DMS 273 (cell line): ENCODE results near the gene CHN2.

ENCODE experiments used
- DNase-seq: peaks from one replicate; lab custom pipeline; 2025; ENCODE audit not compliant: unreplicated experiment; lab: John Stamatoyannopoulos, UW

The CHN2 gene

GRCh38 chr7:29457141-29457561, 262.6 kb downstream of the CHN2 start:
- DNase-seq = no peak

GRCh38 chr7:29457565-29458011, 263.0 kb downstream of the CHN2 start:
- DNase-seq = peak; percentile 23

- no peak for DNase-seq
Measured at GRCh38 chr7:29458933-29459332, 264.4 kb downstream of the CHN2 start.

DNA sequence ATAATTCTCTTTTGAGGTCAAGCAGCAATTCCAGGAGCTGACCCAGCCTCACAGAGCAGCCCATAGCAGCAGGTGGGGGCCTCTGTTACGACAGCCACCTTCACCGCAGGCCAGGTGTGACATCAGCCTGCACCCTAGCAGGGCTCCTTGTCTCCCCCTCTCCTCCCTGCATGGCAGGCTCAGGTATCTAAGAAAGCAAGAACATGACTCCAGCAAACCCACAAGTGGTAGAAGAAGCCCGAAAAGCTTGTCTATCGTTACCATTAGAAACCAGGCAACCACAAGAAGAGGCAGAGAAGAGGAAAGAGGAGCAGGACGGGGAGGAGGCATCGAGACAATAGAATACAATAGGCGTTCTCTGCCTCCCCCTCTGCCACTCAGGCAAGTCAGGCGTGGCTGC, 265.0 kb downstream of the CHN2 start:
- no peak for DNase-seq

GRCh38 chr7:29461996-29462395, 267.4 kb downstream of the CHN2 start:
- no peak for DNase-seq

GRCh38 chr7:29463504-29464158, 269.1 kb downstream of the CHN2 start:
- no peak for DNase-seq

GRCh38 chr7:29464753-29465152, 270.2 kb downstream of the CHN2 start:
- DNase-seq = peak; percentile 56

DNA sequence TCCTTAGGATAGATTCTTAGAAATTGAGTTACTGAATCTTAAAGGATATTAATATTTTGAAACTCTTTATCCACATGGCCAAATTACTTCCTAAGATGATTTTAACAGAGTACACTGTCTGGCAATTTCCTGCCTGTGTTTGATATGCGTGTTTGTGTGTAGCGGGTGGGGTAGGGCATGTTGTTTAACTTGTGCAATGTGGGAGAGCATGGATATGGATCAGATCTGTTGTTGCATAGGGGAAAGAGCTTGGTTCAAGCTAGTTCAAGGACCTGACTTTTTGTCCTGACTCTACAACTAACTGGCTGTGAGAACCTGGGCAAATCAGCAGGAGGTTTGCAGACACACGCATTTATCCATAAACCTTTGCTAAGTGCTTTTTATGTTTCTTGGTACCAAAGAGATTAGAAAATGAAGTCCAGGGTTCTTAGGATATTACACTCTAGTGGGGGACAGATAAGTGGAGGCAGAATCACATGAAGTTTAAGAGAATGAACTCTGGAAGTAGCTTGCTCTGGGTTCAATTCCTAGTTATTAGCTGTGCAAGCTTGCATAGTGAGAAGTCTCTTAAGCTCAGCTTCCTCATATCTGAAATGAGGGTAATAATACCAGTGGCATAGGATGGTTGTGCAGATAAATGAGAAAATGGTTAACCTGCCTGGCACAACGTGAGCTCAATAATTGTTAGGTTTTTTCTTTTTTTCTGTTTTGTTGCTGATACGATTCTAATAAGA, 272.8 kb downstream of the CHN2 start:
- DNase-seq = no peak

GRCh38 chr7:29468196-29468595, 273.6 kb downstream of the CHN2 start:
- DNase-seq = no peak

- DNase-seq = no peak
Measured at GRCh38 chr7:29469281-29469680, 274.7 kb downstream of the CHN2 start.

GRCh38 chr7:29469976-29470557, 275.5 kb downstream of the CHN2 start:
- no peak for DNase-seq

- DNase-seq = peak; percentile 76
Measured at GRCh38 chr7:29471444-29472138, 277.0 kb downstream of the CHN2 start.

DNA sequence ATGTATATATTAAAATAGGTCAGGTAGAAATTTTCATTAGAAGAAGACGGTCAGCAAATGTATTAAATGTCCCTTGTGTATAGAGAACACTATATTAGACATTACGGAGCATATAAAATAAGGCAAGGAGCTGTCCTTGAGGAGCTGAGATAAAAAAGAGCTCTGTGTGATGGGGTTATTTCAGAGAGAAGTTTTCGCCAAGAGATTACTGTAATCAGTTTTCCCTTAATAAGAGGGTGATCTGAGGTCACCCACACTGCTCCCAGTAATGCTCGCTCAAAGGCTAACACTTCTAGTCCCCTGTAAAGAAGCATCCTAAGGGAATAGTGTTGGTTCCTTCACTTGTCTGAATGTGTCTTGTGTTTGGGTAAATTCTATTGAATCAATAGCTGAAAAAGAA, 282.3 kb downstream of the CHN2 start:
- DNase-seq = no peak

DNA sequence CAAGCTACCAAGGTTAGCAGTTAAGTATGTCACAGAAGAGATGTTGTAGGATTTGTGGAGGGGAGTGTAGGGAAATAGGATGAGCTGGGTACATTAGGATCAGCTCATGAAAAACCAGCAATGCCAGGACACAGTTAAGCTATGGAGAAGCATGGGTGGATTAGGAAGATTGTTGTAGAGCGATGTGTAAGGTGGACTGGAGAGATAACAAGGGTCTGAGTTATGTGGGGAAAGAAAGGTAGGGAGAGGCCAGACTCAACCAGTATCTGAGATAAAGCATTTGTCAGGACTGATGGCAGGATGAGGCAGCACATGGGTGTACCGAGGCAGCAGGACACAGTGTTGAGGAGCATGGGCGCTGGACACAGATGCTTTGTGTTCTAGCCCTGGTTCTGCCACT, 283.7 kb downstream of the CHN2 start:
- DNase-seq = no peak

DNA sequence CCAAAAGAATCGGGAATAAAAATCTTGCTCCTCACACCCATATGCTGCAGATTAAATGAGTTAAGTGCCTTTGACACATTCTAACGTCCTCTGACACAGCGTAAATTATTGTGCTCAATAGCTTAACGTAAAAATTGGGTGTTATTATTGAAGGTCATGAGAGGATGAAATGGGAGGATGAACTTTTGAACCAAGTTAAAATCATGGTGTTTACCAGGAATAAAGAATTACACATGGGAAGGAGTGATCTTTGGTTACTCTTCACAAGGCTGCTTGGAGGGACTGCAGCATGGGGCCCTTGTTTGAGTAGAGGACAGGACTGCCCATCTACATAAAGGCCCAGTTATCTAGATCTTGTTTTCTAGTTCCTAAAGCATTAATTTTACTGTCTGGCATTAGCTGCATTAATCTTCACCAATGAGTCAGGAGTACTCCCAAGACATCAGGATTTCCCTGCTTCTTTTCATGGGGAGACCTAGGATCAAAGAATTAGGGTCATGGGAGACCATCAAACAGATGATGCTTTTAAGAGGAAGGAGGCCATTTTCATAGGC, 284.2 kb downstream of the CHN2 start:
- DNase-seq = no peak

GRCh38 chr7:29479301-29480200, 285.0 kb downstream of the CHN2 start:
- DNase-seq = no peak

DNA sequence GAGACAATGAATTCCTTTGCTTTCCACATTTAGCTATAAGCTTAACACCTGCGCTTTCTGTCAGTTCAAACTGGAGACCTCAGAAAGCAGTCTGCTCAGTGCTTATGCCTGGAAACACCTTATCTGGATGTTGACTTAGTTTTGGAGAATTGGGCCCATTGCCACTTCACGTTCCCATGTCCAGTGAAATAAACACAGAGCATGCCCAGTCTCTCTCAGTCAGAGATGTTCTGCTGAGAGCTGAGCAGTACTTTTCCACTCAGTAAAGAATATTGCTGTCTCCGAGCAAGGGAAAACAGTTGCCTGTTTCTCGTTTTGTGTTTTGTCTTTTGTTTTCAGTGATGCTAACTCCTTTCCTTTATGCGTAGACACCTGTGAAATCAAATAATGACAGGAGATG, 285.9 kb downstream of the CHN2 start:
- DNase-seq = no peak

DNA sequence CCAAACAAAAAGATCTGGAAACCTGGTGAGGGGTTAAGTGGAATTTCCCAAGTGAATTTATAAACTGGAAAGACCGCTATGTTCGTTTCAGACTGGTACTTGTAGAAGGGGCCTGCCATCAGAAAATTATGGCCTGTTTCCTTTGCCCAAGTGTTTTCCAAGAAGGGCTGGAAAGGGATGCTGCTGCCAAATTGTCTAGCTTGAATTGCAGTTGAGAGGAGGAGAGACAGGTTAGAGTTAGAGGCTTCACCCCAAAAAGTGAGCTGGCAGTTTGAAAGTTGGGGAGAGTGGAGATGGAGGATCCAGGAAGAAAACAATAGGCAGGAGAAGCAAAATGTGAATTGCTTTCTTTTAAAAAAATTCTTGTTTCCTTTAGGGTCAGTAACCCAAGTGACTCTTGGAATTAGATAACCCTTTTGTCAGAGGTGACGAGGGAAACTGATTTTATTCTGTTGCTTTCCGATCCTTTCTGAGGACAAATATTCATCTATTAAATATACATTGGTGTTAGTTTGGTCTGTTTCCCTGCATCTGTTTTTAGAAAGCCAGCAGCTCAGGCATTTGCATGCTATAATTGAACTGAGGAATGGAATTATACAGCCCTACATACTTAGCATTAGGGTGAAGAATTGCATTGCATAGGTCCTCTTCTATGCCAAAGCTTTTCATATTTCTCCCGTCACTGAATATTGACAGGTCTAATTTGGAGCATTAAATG, 286.5 kb downstream of the CHN2 start:
- no peak for DNase-seq

DNA sequence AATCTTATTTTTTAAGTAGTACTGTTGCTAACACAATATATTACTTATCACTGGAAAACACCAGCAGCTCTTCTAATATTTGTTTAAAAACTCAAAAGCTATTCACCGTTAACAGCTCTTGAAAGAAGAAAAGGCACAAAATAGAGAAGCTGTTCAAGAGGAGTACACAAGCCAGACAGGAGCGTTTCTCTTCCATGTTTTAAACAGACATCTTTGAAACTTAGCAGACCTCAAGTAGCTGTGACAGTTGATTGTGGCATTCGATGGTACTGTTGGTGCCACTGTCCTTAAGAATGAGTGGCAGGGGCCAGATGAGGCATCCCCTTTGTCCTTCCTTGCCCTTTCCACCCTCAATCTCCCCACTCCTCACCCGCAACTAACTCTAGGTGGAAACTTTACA, 287.5 kb downstream of the CHN2 start:
- no peak for DNase-seq
